Suprapubic skin (tissue), 4 donors: ENCODE measurements around the gene UPF3A. TPM values are rescaled to one million over a fixed set of nuclear protein-coding genes. Genes with fewer than 3 reads are reported as not detected.

ENCODE experiments used
- DNase-seq, 2 donors: peaks; one replicate each; pipeline ENCODE4 v3.0.0-alpha.2; 2019; ENCODE audit warnings: low spot score in 2 of 2
- H3K27ac ChIP-seq: fragments of 200-600 bp; sonication (generic); one replicate; pipeline ENCODE4 v1.5.1; 2019
- H3K27me3 ChIP-seq: fragments of 200-600 bp; sonication (generic); one replicate; pipeline ENCODE4 v1.5.1; 2019
- H3K36me3 ChIP-seq: fragments of 200-600 bp; sonication (generic); one replicate; pipeline ENCODE4 v1.5.1; 2019
- H3K4me1 ChIP-seq: fragments of 200-600 bp; sonication (generic); one replicate; pipeline ENCODE4 v1.5.1; 2019
- H3K4me3 ChIP-seq: fragments of 200-600 bp; sonication (generic); one replicate; pipeline ENCODE4 v1.5.1; 2019; ENCODE audit warnings: mild to moderate bottlenecking
- H3K9me3 ChIP-seq: fragments of 200-600 bp; sonication (generic); one replicate; pipeline ENCODE4 v1.5.1; 2019
- CTCF ChIP-seq, 2 donors: fragments of 200-600 bp in 1 of 2; fragments of 450-650 bp in 1 of 2; sonication (generic) in 1 of 2; IDR thresholded peaks; one replicate each; pipeline ENCODE4 v1.5.1; 2016 to 2019; ENCODE audit warnings: antibody characterized with exemption in 2 of 2, mild to moderate bottlenecking in 1 of 2, moderate library complexity in 1 of 2
- EP300 ChIP-seq: sonication (generic); formaldehyde crosslinking; IDR thresholded peaks from one replicate; pipeline ENCODE4 v1.6.1; 2017; ENCODE audit warnings: antibody characterized with exemption
- POLR2A ChIP-seq, 2 donors: fragments of 450-650 bp; IDR thresholded peaks; one replicate each; pipeline ENCODE4 v1.6.1; 2017; ENCODE audit warnings: antibody characterized with exemption in 2 of 2, mild to moderate bottlenecking in 2 of 2, moderate library complexity in 2 of 2
- POLR2AphosphoS5 ChIP-seq, 3 donors: sonication (generic); formaldehyde crosslinking; IDR thresholded peaks; one replicate each; pipeline ENCODE4 v1.6.1; 2017; ENCODE audit warnings: antibody characterized with exemption in 3 of 3
- WGBS: methylation state at CpG from one replicate; pipeline ENCODE4 v1.1.5; 2018; 5-methylcytosine and 5-hydroxymethylcytosine counted together
- total RNA-seq, 4 donors: library from RNA; depleted of rRNA; stranded (reverse); fragments of >200 nt; gene quantifications; one replicate each; pipeline ENCODE4 v1.1.0, GENCODE V29; 2016

The UPF3A gene
- total RNA-seq, 4 donors from 2014 or later = 17.6 to 57.3 (median 30.8) TPM

GRCh38 chr13:114299604-114300305, 18.4 kb downstream of the UPF3A start:
- Histone ChIP-seq H3K4me3 (no peak overlapping the region), H3K27ac (no peak overlapping the region), H3K27me3 (no peaks in the 10 kb centered on the region), H3K9me3 (no peaks in the 10 kb centered on the region), H3K4me1 (peaks cover 8% of the 10 kb centered on the region), H3K36me3 (peaks cover 75% of the 10 kb centered on the region)
- 93% methylated on average over 12 of the region's 12 CpGs for WGBS
- TF ChIP-seq POLR2AphosphoS5 (IDR thresholded peaks at IDR 0.05) (no peak), POLR2A (IDR thresholded peaks at IDR 0.05) (no peak), EP300 (no peak), CTCF (IDR thresholded peaks at IDR 0.05) (no peak)
- DNase-seq = no peak

- Histone ChIP-seq H3K4me3 (no peak overlapping the region), H3K9me3 (no peaks in the 10 kb centered on the region), H3K27me3 (no peaks in the 10 kb centered on the region), H3K36me3 (peaks cover 72% of the 10 kb centered on the region), H3K27ac (no peak overlapping the region), H3K4me1 (no peaks in the 10 kb centered on the region)
- WGBS = 89% methylated on average over 10 of the region's 11 CpGs
- TF ChIP-seq EP300 (no peak), POLR2A (IDR thresholded peaks at IDR 0.05) (no peak), POLR2AphosphoS5 (IDR thresholded peaks at IDR 0.05) (no peak), CTCF (IDR thresholded peaks at IDR 0.05) (no peak)
- no peak for DNase-seq
These were observed 22.4 kb downstream of the UPF3A start for GRCh38 chr13:114303700-114304327.

GRCh38 chr13:114304346-114305034, 23.1 kb downstream of the UPF3A start:
- Histone ChIP-seq H3K4me3 (no peak overlapping the region), H3K36me3 (peaks cover 65% of the 10 kb centered on the region), H3K27me3 (no peaks in the 10 kb centered on the region), H3K27ac (no peak overlapping the region), H3K4me1 (no peaks in the 10 kb centered on the region), H3K9me3 (no peaks in the 10 kb centered on the region)
- DNase-seq = no peak
- TF ChIP-seq POLR2A (IDR thresholded peaks at IDR 0.05) = no peak
- TF ChIP-seq CTCF (IDR thresholded peaks at IDR 0.05) = no peak
- no peak for TF ChIP-seq EP300
- no peak for TF ChIP-seq POLR2AphosphoS5 (IDR thresholded peaks at IDR 0.05)
- 90% methylated on average over 13 of the region's 13 CpGs for WGBS

GRCh38 chr13:114309086-114309485, 27.7 kb downstream of the UPF3A start:
- Histone ChIP-seq H3K4me3 (no peak overlapping the region), H3K4me1 (peaks cover 17% of the 10 kb centered on the region), H3K36me3 (peaks cover 25% of the 10 kb centered on the region), H3K9me3 (no peaks in the 10 kb centered on the region), H3K27ac (no peak overlapping the region), H3K27me3 (no peaks in the 10 kb centered on the region)
- WGBS = 98% methylated on average over 2 of the region's 2 CpGs
- no peak for DNase-seq
- TF ChIP-seq POLR2A (IDR thresholded peaks at IDR 0.05) (no peak), EP300 (no peak)

- Histone ChIP-seq H3K27me3 (no peaks in the 10 kb centered on the region), H3K27ac (no peak overlapping the region), H3K36me3 (peaks cover 17% of the 10 kb centered on the region), H3K4me1 (peaks cover 20% of the 10 kb centered on the region), H3K4me3 (no peak overlapping the region), H3K9me3 (no peaks in the 10 kb centered on the region)
- TF ChIP-seq CTCF (IDR thresholded peaks at IDR 0.05) = no peak
- no peak for TF ChIP-seq EP300
- TF ChIP-seq POLR2A (IDR thresholded peaks at IDR 0.05) = no peak
- no peak for TF ChIP-seq POLR2AphosphoS5 (IDR thresholded peaks at IDR 0.05)
- DNase-seq = no peak
- 96% methylated on average over 6 of the region's 6 CpGs for WGBS
These were observed 28.5 kb downstream of the UPF3A start for GRCh38 chr13:114309806-114310410.
